Measurements from ENCODE around the gene VWA8.
A peak's percentile ranks its signal among the peaks of the same experiment; 100 is the strongest.

VWA8 gene

DNA sequence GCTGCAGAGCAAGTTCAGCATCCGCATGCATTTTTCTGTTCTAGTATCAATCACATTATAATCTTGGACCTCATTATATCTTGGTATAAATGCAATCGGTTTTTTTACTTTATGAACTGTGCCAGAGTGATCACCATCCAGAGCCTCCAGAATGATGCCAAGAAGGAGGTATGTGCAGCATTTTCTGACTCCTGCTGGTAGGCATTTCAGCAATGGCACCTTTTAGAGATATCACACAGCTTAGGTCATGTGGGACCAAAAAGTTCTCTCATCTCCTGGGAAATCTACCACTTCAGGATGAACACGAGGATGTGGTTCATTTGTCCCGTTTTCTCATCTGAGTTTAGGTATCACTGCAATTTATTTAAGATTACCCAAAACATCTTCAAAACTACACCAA is 220.4 kb downstream of the VWA8 start:
- DNase-seq = no peak

DNA sequence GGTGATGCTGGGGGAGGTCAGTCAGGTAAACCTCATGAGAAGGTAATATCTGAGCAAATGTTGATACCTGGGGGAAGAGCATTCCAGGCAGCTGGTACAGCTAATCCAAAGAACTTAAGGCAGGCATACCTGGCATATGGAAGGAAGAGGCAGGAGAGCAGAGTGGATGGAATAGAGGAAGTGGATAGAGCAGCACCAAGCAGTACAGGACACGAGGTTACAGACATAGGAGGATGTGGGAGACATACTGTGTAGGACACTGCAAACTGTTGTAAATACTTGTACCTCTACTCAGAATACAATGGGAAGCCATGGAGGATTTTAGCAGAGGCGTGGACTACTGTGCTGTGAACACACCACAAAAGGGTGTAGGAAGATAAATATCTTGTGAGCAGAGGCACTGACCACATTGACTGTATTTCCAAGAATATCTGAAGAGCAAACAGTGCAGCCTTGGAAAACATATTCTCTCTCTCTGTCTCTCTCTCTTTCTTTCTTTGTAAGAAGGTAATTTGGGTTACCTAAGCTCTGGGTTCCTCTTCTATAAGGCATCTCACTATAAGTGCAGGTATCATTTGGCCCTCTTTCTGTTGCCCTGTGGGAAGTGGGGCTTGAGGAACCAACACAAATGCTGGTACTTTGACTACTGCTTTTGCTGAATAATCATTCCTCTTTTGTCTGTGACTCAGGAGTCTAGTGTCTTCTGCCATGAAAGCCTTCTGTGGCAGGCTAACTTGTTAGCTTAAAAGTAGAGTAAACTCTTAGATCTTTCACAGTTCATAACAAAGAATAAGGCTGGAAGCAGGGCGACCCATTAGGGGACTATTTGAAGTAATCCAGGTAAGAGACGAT is 238.0 kb downstream of the VWA8 start:
- no peak for DNase-seq

DNA sequence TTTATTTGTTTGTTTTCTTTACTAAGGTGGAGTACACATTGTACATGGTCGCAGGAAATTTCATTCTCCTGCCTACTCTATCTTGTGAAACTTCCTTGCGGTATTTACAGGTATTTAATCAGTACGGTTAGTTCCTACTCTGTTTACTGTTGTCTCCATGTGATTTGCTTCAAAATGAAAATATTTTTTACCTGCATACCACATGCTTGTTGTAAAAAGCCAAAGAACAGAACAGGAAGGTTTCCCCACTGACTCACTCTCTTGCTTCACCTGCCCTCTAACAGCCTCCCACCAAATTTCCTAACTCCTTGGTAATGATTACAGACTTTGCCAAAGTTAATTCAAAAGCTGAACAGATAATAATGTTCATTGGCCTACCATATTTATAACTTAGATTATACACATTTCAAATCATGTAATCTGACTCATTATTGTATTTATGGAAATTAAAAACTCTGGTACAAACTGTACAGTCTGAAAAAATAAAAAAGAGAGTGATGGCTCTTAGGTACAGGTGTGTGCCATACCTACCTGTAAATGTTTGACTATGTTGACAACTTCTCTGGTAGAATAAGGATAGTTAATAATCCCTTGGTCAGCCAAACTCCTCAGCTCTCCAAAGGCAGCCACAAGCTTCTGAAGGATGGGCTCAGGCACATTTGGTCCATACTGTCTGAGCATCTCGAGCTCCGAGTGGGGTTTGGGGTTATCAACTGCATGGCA is 239.9 kb downstream of the VWA8 start:
- no peak for DNase-seq

DNA sequence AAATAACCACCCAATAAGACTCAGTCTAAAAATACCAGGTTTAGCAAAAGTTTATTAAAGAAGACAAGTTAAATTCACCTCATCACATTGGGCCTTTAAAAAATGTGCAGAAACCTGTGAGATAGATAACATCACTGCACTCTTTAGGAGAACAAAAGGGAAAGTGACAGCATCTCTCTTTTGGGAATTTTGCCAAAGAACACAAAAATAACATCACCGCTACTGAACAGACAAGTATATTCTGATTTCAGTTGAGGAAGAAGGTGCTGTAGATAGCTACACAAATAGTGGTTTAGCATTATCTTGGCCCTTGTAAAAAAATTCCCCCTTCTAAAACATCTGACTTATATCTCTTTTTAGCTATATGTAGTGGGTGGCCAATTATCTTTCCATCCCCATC is 244.7 kb downstream of the VWA8 start:
- DNase-seq = no peak

DNA sequence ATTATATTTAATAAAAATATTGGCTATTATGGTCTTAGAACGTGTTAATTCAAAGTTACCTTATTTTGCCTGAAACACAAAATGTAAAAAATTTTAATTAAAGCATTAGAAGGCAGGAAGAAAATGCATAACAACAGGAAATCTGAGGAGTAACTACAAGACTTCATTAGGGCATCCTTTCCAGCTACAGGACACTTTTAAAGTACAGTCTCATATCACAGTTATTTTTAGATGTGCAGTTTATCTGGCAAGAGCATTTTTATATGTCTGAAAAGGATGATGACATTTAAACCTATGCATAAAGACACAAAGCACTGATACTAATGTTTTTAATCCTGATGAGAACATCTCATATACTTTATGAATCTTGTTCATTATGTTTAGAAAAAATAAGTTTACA is 247.5 kb downstream of the VWA8 start:
- DNase-seq = no peak

DNA sequence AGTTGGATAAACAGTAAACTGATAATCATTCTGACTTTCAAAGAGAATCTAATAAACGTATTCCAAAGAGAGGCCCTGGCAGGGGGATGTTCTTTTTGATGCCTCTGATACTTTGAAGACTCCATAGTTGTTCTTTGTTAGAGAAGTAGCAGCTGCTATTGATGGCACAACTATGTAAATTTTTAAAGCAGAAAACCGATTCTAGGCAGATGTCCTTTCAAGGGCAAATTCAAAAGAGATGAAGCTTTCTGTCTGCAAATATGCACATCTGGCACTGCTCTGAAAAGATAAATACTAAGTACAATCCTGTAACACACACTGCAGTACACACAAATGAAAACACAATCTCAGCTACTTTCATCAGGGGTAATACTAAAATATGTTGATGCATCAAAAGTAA is 250.1 kb downstream of the VWA8 start:
- no peak for DNase-seq

DNA sequence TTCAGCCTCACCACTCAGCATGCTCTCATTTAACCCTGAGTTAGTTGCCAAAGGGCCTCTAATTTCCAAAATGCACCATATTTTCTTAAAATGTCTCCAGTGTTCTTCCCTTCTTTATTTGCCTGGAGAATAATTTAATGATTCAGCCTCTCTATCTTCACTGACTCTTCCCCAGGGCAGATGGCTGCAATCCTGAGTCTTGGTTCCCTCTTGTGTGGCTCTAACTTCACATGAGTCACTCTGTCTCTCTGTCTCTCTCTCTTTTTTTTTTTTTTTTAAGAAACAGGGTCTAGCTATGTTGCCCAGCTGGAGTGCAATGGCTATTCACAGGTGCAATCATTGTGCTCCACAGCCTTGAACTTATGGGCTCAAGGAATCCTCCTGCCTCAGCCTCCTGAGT is 251.4 kb downstream of the VWA8 start:
- no peak for DNase-seq

DNA sequence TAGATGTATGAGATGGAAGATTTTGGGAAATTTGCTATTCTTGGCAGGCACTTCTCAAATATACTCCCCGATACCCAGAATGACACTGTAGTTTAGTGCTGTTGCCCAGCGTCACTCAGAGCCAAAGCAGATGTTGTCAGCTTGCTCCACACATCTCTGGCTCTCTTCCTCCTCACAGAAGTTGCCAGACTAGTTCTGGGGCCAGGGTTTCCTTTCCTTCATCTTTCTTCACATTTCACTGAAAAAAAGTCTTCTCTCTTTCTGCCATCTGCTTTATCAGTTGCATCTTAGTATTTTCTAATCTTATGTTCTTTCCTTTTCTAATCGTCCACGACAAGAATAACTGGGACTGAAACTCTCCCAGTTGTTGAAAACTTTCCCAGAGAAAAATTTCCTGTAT is 252.2 kb downstream of the VWA8 start:
- no peak for DNase-seq

DNA sequence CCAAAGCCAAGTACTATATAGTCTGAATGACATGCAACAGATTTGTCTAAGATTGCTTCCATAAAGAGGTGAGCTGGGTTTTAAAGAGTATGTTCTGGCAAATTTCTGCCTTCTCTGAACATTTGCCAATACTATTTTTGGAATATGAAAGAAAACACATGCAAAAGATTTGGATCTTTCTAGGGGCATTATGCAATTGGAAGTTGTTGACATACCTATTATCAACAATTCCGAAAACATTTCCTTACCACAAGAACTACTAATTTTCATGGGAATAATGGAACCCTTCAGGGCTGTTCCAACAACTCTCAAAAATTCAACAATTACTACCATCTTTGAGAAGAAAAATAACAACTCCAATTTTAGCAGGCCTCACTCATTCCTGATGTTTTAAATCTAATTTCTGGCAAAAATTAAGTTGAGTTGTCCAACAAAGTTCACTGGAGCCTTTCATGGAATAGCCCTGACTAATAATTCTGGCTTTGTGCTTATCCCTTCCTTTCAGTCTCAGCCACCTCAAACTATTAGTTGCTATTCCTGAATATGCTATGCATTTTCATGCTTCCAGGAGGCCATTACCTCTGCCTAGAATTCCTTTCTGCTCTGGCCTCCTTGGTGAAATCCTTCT is 253.6 kb downstream of the VWA8 start:
- DNase-seq = no peak

DNA sequence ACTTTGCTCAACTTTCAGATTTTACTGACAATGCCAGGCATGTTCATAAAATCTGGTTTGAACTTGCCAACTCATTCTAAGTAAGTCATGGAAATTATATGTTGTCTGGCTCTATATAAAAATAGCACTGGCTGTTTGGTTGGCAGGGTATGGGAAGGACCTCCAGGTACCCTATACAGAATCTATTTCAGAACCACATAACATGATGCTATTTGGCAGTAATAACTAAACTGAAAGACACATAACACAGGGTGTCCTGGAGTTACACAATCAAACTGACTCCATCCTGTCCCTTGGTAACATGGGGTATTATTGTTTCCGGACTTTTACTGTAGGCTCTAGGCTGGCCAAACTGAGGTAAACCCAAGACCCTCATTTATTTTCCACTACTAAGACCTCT is 254.8 kb downstream of the VWA8 start:
- no peak for DNase-seq

DNA sequence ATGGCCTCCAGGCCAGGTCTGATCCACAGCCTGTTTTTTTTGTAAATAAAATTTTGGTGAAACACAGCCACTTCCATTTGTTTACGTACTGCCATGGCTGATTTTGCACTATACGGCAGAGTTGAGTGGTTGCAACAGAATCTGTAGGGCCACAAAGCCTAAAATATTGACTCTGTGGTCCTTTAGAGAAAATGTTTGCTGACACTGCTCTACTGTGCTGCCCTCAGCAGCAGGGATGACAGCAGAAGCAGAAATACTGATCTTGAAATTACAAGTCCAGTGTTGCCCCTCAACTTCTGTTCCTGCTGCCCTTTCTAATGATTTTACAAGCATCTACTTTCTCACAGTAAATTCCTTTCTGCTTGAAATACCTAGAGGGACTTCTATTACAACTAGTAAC is 258.4 kb downstream of the VWA8 start:
- DNase-seq = no peak

DNA sequence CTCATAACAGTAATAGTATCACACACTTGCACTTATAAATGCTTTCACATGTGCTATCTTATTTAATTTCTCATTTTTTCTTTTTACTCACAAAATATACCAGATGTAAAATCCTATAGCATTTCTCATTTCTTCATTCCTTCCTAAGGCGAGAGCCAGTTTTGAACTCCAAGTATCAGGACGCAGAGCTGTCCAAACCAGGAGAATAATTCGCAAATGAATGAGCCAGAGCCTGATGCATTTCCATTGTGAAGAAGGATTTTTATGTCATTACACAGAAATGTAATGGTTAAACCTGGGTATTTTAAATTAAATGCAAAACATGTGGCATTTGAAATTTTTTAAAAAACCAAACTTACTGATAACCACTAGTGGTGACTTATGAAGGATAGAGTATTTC is 259.2 kb downstream of the VWA8 start:
- DNase-seq = no peak

DNA sequence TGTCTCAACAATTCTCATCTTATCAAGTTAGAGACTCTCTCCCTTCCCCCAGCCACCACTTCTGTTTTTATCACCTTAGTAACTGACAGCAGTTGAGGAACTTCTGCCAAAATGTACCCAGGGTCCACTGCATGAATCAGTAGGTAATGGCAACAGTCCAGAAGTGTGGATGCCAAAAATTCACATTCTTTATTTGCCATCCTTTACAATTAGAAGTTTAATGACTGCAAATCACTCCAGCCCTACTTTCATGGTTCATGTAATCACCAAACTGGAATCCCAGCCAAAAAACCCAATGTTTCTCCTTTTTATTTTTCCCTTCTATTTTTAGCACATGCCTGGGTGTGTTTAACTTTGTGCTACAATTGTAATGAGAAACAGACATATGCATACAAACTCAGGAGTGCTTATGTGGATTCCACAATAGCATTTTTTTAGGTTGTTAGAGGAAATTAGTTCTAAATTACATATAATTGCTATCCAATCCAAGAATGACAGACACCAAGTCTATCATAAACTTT is 260.1 kb downstream of the VWA8 start:
- no peak for DNase-seq

DNA sequence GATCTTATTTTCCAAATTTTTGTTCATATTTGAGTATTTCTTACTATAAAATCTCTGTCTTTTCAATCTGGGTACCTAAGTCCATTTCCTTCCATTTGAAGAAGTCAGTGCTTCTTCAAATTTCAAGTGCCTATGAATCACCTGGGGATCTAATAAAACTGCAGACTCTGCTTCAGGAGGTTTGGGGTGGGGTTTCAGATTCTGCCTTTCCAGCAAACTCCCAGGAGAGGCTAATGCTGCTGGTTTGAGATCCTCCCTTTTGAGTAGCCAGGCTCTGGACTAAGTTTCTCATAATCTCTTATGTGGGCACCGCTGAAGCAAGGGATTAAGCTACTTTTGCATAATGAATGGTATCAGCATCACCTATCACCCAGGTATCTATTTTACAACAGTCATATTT is 261.1 kb downstream of the VWA8 start:
- DNase-seq = no peak

DNA sequence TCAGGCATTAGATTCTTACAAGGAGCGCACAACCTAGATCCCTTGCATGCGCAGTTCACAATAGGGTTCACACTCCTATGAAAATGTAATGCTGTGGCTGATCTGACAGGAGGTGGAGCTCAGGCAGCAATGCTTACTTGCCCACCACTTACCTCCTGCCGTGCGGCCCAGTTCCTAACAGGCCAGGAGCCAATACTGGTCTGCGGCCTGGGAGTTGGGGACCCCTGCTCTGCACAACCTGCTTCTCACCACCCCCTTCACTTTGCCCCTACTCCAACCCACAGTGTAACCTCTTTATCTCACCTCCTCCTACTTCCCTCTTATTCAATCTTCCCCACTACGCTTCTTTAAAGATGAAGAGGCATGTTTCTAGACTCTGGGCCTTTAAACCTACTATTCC is 263.3 kb downstream of the VWA8 start:
- DNase-seq = no peak

DNA sequence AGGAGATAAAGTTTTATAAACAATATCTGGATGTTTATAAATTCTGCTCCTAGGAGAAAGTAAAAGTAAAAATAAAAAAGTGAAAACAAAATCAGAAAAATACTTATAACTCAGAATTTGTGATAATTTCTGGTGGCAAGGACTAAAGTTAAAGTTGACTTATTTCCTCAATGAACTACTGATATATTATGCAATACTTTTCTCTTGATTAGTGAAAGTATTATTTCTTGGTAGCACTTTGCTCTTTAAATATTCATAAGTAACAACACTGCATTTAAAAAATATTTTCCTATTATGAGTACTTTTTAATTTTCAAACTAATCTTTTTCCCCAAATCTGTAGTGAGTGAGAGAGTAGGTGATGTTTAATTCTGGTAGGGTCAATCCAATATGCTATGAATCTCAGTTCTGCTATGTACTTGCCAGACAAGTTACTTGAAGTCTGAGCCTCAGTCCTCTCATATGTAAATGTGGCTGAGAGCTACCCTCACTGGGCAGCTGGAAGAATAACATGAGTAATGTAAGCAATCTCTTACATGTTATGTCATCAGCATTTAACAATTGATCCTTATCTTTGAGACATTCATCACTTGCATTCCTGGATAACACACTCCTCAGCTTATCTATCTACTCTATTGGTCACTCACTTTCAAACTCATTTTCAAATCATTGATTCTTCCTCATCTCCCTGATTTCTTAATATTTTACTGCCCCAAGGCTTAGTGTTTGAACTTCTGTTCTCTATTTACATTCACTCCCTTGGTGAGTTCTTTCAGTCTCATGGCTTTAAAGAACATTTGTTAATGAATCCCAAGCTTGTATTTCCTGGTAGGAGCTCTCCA is 264.5 kb downstream of the VWA8 start:
- no peak for DNase-seq

DNA sequence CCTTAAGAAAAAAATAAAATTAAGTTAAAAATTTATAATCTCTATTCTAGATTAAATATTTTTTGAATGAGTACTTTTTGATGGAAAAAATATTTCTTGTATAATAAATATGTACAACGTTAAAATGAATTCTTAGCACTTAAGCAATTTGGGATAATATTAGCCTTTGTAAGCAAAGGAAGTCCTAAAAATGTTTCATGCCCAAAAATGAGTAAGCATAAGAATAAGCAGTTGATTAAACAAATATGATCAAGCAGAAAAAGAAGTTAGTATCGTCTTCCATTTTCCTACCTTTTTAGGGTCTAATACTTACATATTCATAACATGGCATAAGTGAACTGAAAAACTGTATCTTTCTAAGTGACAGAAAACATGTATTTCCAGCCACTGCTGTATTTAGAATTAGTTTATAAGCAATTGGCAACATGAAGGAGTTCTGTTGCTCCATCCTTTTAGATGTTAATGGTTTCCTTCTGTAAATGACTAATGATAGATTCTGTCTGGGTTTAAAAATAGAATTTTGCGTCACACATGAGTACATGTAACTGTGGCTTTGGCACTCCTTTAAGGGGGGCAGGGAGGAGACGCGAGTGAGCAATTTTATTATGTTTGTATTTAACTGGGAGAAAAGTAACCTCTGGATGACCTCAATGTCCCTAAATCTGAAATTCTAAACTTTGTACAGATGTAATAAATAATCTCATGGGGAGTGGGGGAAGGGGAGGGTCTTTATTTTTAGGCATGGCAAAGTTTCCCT is 266.2 kb downstream of the VWA8 start:
- peak; percentile 4 for DNase-seq

DNA sequence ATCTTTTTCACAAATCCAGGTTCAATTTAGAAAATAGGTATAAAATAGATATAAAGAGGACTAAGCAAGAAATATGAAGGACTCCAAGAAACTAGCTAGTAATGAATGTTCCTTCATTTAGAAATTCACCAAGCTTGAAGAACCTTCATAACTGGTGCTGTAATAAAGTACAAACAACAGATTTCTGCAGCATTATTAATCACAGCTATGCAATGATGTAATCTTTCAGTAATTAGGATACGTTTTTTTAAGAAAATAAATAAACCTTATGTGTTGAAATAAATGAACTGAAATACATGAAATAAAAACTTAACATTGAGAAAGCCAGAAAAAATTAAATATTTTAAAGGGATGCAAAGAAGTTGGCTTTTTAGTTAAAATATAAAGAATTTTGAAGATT is 267.5 kb downstream of the VWA8 start:
- no peak for DNase-seq

DNA sequence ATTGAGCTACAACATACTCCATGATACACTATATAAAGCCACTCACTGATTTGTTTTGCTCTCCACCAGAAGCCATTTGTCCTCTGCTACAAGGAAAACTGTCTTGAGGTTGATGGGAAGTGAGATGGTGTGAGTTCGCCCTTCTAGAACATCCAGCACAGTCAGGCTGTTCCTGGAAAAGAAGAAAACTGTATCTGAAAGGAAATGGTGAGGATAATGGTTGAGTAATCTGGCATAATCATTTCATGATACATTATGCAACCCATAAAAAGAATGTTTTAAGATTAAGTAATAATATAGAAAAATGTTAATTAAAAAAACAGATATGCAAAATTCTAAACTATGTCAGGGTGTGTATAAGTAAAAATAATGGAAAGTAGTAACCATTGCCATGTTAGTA is 269.6 kb downstream of the VWA8 start:
- no peak for DNase-seq

DNA sequence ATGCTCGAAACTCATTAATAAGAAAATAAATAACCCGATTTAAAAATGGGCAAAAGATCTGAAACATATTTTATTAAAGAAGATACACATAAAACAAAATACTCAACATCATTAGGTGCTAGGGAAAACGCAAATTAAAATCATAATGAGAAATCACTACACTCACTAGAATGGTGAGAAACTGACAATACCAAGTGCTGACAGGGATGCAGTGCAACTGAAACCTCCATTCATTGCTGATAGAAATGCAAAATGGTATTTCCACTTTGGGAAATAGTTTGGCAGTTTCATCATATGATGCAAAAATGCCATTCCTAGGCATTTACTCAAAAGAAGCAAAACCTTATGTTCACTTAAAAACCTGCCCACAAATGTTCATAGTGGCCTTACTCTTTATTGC is 278.1 kb downstream of the VWA8 start:
- DNase-seq = no peak

DNA sequence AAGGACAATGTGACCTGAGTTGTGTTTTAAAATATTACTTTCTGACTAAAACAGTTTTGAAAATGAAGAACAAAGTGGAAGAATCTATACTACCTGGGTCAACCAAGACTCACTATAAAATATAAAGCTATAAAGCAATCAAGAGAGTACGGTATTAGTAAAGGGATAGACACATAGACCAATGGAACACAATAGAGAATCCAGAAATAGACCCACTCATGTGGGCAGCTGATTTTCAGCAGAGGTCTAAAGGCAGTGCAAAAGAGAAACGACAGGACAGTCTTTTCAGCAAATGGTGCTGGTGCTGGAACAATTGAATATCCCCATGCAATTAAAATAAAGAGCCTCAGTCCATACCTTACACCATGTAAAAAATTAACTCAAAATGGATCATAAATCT is 278.9 kb downstream of the VWA8 start:
- DNase-seq = no peak

DNA sequence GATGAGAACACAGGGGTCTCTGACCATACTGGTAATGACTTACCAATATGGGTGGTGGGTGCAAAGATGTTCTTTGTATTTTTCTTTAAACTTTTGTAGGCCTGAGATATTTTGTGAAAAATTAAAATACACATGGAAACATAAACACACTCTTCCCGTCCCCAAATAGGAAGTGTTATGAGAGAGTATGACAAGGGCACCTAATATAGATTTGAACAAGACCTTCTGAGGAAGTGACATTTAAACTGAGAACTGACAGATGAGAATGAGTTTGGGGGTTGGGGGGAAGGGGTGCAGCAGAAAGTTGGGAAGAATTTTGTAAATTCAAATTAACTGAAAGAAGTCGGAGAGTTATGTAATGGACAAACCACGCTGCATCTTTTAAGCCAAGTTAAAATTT is 279.3 kb downstream of the VWA8 start:
- DNase-seq = no peak
